ENCODE data around the gene SERINC5. TPM values are rescaled to one million over a fixed set of nuclear protein-coding genes. Genes with fewer than 3 reads are reported as not detected.
"Not testable (repeated sequence)": the region's sequence is repeated elsewhere in the genome, so short reads cannot be mapped to it uniquely, and the experiment has no call there.

SERINC5 gene
- total RNA-seq, 1 donor from 2014 or later: 70.9 TPM

- intact Hi-C loops (cut with micrococcal nuclease): loop anchor here (1.0 kb wide), 1 partner anchor 11 kb away; no protein-coding TSS in a partner anchor
Measured at GRCh38 chr5:80204808-80205614, 50.8 kb downstream of the SERINC5 start.

GRCh38 chr5:80201763-80202162 is 54.1 kb downstream of the SERINC5 start:
- intact Hi-C loops (cut with micrococcal nuclease): not testable (repeated sequence)

- intact Hi-C loops (cut with micrococcal nuclease): loop anchor here (10.0 kb wide), 1 partner anchor 584 kb away; the partner anchor contains the start of gene TENT2
Measured at GRCh38 chr5:80198920-80199319, 56.9 kb downstream of the SERINC5 start.

GRCh38 chr5:80198399-80198798 is 57.4 kb downstream of the SERINC5 start:
- intact Hi-C loops (cut with micrococcal nuclease): loop anchor here (10.0 kb wide), 1 partner anchor 584 kb away; the partner anchor contains the start of gene TENT2

- intact Hi-C loops (cut with micrococcal nuclease): loop anchor here (10.0 kb wide), 1 partner anchor 581 kb away; the partner anchor contains the start of gene TENT2
Measured at GRCh38 chr5:80195837-80196400, 59.9 kb downstream of the SERINC5 start.

- intact Hi-C loops (cut with micrococcal nuclease): loop anchor here (1.0 to 10.0 kb wide), 5 partner anchors 11 to 682 kb away; partner anchors contain the start of genes HOMER1, TENT2 and ZFYVE16
Measured at GRCh38 chr5:80194468-80194867, 61.4 kb downstream of the SERINC5 start.

GRCh38 chr5:80193401-80193800 is 62.4 kb downstream of the SERINC5 start:
- intact Hi-C loops (cut with micrococcal nuclease): loop anchor here (2.0 to 10.0 kb wide), 5 partner anchors 57 to 681 kb away; partner anchors contain the start of genes HOMER1, TENT2 and ZFYVE16

- intact Hi-C loops (cut with micrococcal nuclease): loop anchor here (1.0 to 10.0 kb wide), 6 partner anchors 56 to 680 kb away; partner anchors contain the start of genes HOMER1, SERINC5, TENT2 and ZFYVE16
Measured at GRCh38 chr5:80192507-80193241, 63.2 kb downstream of the SERINC5 start.

- intact Hi-C loops (cut with micrococcal nuclease): loop anchor here (1.0 to 10.0 kb wide), 6 partner anchors 55 to 680 kb away; partner anchors contain the start of genes HOMER1, SERINC5, TENT2 and ZFYVE16
Measured at GRCh38 chr5:80191991-80192398, 63.9 kb downstream of the SERINC5 start.

GRCh38 chr5:80191397-80191796 is 64.5 kb downstream of the SERINC5 start:
- intact Hi-C loops (cut with micrococcal nuclease): loop anchor here (5.0 to 10.0 kb wide), 4 partner anchors 99 to 679 kb away; partner anchors contain the start of genes HOMER1, TENT2 and ZFYVE16

- intact Hi-C loops (cut with micrococcal nuclease): loop anchor here (5.0 to 10.0 kb wide), 4 partner anchors 99 to 679 kb away; partner anchors contain the start of genes HOMER1, TENT2 and ZFYVE16
Measured at GRCh38 chr5:80190960-80191359, 64.9 kb downstream of the SERINC5 start.

- intact Hi-C loops (cut with micrococcal nuclease): loop anchor here (1.0 to 10.0 kb wide), 6 partner anchors 8 to 677 kb away; partner anchors contain the start of genes DHFR, HOMER1, MSH3 and TENT2
Measured at GRCh38 chr5:80189701-80190100, 66.1 kb downstream of the SERINC5 start.

- intact Hi-C loops (cut with micrococcal nuclease): loop anchor here (1.0 to 10.0 kb wide), 2 partner anchors 8 to 466 kb away; partner anchors contain the start of genes DHFR and MSH3
Measured at GRCh38 chr5:80189201-80189600, 66.6 kb downstream of the SERINC5 start.

GRCh38 chr5:80187421-80188090 is 68.3 kb downstream of the SERINC5 start:
- intact Hi-C loops (cut with micrococcal nuclease): loop anchor here (10.0 kb wide), 1 partner anchor 467 kb away; the partner anchor contains the start of genes DHFR and MSH3

GRCh38 chr5:80185535-80185934 is 70.3 kb downstream of the SERINC5 start:
- intact Hi-C loops (cut with micrococcal nuclease): loop anchor here (10.0 kb wide), 1 partner anchor 469 kb away; the partner anchor contains the start of genes DHFR and MSH3

- intact Hi-C loops (cut with micrococcal nuclease): loop anchor here (10.0 kb wide), 1 partner anchor 470 kb away; the partner anchor contains the start of genes DHFR and MSH3
Measured at GRCh38 chr5:80185095-80185494, 70.8 kb downstream of the SERINC5 start.

- intact Hi-C loops (cut with micrococcal nuclease): loop anchor here (10.0 kb wide), 1 partner anchor 470 kb away; the partner anchor contains the start of genes DHFR and MSH3
Measured at GRCh38 chr5:80184235-80185023, 71.4 kb downstream of the SERINC5 start.

- intact Hi-C loops (cut with micrococcal nuclease): loop anchor here (10.0 kb wide), 1 partner anchor 471 kb away; the partner anchor contains the start of genes DHFR and MSH3
Measured at GRCh38 chr5:80183728-80184234, 72.1 kb downstream of the SERINC5 start.
